Neural cell (in vitro differentiated cells): ENCODE measurements around the gene REST.
A peak's percentile ranks its signal among the peaks of the same experiment; 100 is the strongest.

ENCODE experiments used
- CTCF ChIP-seq: fragments of 450-650 bp; IDR thresholded peaks from 2 replicates; pipeline ENCODE4 v1.5.1; 2014; ENCODE audit warnings: antibody characterized with exemption, mild to moderate bottlenecking, moderate library complexity; ENCODE audit not compliant: poor library complexity, severe bottlenecking
- EP300 ChIP-seq: fragments of 450-650 bp; conservative IDR thresholded peaks from 2 replicates; pipeline ENCODE4 v1.6.1; 2014; ENCODE audit warnings: antibody characterized with exemption, mild to moderate bottlenecking, moderate library complexity; ENCODE audit not compliant: poor library complexity, severe bottlenecking
- EZH2 ChIP-seq: fragments of 200-600, 300-800 bp; shearing (Covaris generic), sonication (generic); IDR thresholded peaks from 2 replicates; pipeline ENCODE4 v1.6.1; 2014; ENCODE audit warnings: antibody characterized with exemption, low read length, borderline replicate concordance, mild to moderate bottlenecking; ENCODE audit not compliant: insufficient read depth, poor library complexity, severe bottlenecking
- RAD21 ChIP-seq: fragments of 450-650 bp; conservative IDR thresholded peaks from 2 replicates; pipeline ENCODE4 v1.6.1; 2014; ENCODE audit warnings: antibody characterized with exemption, mild to moderate bottlenecking, moderate library complexity
- REST ChIP-seq: IDR thresholded peaks from 2 replicates; pipeline ENCODE4 v1.6.1; 2012; ENCODE audit warnings: borderline replicate concordance
- TAF1 ChIP-seq: IDR thresholded peaks from 2 replicates; pipeline ENCODE4 v1.6.1; 2012; ENCODE audit warnings: low read depth

GRCh38 chr4:56908206-56909085, 746 bp downstream of the REST start:
- TF ChIP-seq CTCF (peak; percentile 22), REST (no peak), EP300 (no peak), TAF1 (no peak), RAD21 (no peak), EZH2 (no peak)
